ENCODE data around the gene ATG14.

DNA sequence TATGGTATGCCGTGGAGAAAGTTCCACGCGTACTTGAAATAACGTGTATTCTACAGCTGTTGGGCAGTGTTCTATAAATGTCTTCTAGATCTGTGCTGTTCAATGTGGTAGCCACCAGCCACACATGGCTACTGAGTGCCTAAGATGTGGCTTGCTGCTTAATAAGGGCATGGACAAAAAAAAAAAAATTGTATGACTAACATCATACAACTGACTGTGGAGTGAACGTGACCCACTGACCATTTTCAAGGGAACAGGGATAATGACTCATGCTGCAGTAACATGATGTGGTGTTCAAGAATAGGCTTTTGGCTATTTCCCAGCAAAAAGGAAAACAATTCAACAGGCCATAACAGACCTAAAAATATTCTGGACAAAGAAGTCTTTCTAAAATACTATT is 13.0 kb downstream of the ATG14 start:
- TF ChIP-seq, protein P1, sequence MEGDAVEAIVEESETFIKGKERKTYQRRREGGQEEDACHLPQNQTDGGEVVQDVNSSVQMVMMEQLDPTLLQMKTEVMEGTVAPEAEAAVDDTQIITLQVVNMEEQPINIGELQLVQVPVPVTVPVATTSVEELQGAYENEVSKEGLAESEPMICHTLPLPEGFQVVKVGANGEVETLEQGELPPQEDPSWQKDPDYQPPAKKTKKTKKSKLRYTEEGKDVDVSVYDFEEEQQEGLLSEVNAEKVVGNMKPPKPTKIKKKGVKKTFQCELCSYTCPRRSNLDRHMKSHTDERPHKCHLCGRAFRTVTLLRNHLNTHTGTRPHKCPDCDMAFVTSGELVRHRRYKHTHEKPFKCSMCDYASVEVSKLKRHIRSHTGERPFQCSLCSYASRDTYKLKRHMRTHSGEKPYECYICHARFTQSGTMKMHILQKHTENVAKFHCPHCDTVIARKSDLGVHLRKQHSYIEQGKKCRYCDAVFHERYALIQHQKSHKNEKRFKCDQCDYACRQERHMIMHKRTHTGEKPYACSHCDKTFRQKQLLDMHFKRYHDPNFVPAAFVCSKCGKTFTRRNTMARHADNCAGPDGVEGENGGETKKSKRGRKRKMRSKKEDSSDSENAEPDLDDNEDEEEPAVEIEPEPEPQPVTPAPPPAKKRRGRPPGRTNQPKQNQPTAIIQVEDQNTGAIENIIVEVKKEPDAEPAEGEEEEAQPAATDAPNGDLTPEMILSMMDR (conservative IDR thresholded peaks at IDR 0.05; ENCODE audit: low read depth in 2 of 2) = no peak
- TF ChIP-seq, protein P2, sequence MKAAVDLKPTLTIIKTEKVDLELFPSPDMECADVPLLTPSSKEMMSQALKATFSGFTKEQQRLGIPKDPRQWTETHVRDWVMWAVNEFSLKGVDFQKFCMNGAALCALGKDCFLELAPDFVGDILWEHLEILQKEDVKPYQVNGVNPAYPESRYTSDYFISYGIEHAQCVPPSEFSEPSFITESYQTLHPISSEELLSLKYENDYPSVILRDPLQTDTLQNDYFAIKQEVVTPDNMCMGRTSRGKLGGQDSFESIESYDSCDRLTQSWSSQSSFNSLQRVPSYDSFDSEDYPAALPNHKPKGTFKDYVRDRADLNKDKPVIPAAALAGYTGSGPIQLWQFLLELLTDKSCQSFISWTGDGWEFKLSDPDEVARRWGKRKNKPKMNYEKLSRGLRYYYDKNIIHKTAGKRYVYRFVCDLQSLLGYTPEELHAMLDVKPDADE (IDR thresholded peaks at IDR 0.05) = no peak
- TF ChIP-seq, protein P3, sequence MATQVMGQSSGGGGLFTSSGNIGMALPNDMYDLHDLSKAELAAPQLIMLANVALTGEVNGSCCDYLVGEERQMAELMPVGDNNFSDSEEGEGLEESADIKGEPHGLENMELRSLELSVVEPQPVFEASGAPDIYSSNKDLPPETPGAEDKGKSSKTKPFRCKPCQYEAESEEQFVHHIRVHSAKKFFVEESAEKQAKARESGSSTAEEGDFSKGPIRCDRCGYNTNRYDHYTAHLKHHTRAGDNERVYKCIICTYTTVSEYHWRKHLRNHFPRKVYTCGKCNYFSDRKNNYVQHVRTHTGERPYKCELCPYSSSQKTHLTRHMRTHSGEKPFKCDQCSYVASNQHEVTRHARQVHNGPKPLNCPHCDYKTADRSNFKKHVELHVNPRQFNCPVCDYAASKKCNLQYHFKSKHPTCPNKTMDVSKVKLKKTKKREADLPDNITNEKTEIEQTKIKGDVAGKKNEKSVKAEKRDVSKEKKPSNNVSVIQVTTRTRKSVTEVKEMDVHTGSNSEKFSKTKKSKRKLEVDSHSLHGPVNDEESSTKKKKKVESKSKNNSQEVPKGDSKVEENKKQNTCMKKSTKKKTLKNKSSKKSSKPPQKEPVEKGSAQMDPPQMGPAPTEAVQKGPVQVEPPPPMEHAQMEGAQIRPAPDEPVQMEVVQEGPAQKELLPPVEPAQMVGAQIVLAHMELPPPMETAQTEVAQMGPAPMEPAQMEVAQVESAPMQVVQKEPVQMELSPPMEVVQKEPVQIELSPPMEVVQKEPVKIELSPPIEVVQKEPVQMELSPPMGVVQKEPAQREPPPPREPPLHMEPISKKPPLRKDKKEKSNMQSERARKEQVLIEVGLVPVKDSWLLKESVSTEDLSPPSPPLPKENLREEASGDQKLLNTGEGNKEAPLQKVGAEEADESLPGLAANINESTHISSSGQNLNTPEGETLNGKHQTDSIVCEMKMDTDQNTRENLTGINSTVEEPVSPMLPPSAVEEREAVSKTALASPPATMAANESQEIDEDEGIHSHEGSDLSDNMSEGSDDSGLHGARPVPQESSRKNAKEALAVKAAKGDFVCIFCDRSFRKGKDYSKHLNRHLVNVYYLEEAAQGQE (IDR thresholded peaks at IDR 0.05; ENCODE audit: unreplicated experiment) = no peak
- TF ChIP-seq POLR2AphosphoS5 (IDR thresholded peaks at IDR 0.05; ENCODE audit: low read depth) (no peak), JUNB (IDR thresholded peaks at IDR 0.05; ENCODE audit: unreplicated experiment) (no peak)

Data from GM23338 (cell line).